ENCODE measurements around the gene CRY1. TPM values are rescaled to one million over a fixed set of nuclear protein-coding genes. Genes with fewer than 3 reads are reported as not detected.

Gene CRY1
- total RNA-seq (2022; extraction: Qiagen RNA extraction), result 20.6 to 26.0 TPM (median 24.0 TPM) in 5 replicates

DNA sequence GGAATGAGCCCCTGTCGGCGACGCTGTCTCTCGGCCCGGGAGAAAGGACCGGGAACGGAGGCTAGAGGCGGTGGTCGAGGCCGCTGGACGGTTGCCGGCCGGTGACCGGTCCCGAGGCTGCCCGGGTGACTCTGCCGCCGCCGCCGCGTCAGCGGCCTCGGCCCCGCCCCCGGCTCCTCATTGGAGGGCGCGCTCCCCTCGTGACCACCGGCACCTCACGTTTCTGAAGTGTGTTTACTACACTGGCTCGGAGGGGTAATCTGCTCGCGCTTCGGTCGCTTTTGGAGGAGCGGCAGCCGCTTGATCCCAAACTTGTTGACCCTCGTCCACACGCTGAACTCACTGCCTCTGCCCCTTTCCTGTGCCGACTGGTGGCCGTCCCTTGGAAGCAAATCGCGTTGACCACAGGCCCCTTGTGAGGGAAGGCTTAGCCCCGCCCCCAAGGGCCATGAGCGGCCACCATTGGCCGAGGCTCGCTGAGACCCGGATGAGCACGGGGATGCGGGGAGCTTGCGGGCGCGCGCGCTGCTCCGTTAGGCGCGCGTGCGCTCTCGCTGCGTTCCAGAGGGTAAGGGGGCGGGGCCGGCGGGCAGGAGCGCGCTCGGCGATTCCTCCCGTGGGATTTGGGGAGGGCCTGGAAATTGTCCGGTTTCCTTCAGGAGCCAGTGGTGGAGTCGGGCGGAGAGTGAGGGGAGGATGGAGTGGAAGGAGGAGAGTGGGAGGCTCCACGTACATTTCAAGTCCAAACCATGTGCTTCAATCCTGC lies at the start of gene CRY1:
CRY1 (minus strand) TSS at position 133 of the 766 bp plus-strand sequence. CDS start 588 bp downstream, outside the sequence.

DNA sequence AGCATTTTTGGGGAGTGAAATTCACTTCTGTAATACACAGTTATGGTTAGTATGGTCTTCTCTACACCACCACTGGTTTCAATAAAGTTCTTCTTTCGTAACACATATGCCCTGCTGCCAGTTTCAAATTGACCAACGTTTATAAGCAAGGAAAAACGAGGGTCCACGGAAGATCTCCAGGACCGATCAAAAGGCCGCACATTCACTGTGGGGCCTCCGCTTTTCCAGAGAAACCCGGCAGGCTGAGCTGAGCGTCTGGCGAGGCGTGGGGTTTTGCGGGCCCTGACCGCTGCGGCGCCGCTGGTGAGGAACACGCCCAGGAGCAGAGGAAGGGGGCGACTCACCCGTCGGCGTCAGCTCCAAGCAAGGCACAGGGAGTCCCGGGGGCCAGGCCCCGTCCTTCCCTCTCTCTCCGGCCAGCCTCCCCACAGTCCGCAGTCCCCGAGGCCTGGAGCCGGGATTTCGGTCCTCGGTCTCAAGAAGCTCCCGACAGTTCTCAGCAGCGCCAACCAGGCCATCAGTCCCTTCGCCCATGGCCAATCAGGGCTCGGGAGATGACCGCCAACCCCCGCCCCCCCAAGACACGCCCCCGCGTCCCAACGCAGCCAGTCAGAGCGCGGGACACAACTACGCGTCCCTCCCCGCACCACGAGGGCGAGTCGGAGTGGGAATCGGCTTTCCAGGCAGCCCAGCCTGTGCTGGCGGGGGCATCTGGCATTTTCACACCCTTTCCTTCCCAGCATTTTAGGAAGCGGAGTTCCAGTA lies 106.5 kb downstream of the CRY1 start, which contains the start of gene MTERF2:
MTERF2 (minus strand) TSS at position 522 of the 765 bp plus-strand sequence. CDS start 8,432 bp downstream, outside the sequence.

DNA sequence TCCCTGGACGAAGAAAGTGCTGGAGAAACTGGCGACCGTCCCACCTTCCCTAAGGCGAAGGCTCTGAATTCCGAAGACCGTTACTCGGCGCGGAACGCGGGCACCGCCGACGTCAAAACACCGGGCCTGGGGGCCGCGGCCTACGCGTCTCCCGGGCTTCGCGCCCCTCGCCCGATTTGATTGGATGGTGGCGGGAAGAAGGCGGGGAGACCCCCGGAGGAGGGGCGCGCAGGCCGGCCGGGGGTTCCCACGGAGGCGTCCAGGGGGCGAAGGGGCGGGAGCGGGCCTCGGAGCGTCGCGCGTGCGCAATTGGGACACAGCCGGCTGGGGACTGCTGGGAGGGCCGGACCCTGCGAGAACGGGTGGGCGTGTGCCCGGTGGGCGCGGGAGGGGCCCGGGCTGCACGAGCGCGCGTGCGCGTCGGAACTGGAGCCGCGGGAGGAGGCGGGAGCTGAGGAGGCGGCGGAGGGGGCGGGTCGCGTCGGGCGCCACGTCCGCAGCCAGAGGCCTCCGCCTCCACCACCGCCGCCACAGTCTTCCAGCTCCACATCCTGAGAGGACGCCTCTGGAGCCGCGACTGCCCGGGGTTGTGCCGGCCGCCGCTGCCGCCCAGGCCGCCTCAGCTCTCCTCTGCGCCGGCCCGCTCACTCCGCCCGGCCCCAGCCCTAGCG lies 137.8 kb downstream of the CRY1 start, which contains the start of gene TMEM263:
TMEM263 (plus strand) TSS at position 531 of the 671 bp plus-strand sequence. CDS start 11,210 bp downstream, outside the sequence.

Other genes starting within 250 kb of the CRY1 start
- 24.8 to 30.6 TPM (median 29.1 TPM) in 5 replicates for gene TMEM263, start 137.6 kb downstream of the CRY1 start, total RNA-seq (2022; extraction: Qiagen RNA extraction)
- gene MTERF2, start 106.4 kb downstream of the CRY1 start, total RNA-seq (2022; extraction: Qiagen RNA extraction), result 3.6 to 4.6 TPM (median 4.2 TPM) in 5 replicates